ENCODE measurements around the gene QPCT. TPM values are rescaled to one million over a fixed set of nuclear protein-coding genes. Genes with fewer than 3 reads are reported as not detected.

The QPCT gene
- total RNA-seq, 3 donors from 2014 or later (not counting 1 experiment from before 2014, with no cell fraction given), result 0.38 to 2.1 (median 2.1) TPM

DNA sequence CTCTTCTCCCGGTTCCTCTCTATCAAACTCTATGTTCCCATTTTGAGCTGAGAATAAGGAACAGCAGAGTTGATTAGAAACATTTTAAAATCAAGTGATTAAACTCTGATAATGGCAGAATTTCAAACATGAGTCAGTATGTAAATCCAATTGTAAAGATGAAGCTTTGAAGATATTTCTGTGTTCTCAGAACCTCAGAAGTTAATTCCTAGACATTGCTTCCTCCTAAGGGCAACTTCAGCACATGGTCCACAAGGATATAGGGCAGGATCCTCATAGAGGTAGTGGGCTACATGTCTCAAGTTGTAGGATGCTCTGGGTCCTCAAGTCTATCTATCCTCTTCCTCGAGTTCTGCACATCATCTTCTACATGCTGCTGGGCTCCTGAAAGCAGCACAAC lies 46.3 kb downstream of the QPCT start:
- Mint-ChIP-seq H3K4me3 (no peak overlapping the region), H3K27ac (no peak overlapping the region), H3K4me1 (peaks cover 0 to 2% of the 10 kb centered on the region in 2 donors), H3K9me3 (no peaks in the 10 kb centered on the region), H3K36me3 (no peaks in the 10 kb centered on the region), H3K27me3 (ENCODE audit: low read depth in 2 of 2) (no peaks in the 10 kb centered on the region)
- intact Hi-C loops (cut with micrococcal nuclease), result loop anchor here (1.0 to 2.0 kb wide), 2 partner anchors 45 to 66 kb away; partner anchors contain the start of gene PRKD3
- Histone ChIP-seq H3K36me3 (ENCODE audit: control insufficient read depth, insufficient read depth, low read length) (no peaks in the 10 kb centered on the region), H3K4me3 (ENCODE audit: low read length) (no peak overlapping the region), H3K4me1 (ENCODE audit: control insufficient read depth, insufficient read depth, low read length) (peaks cover 20% of the 10 kb centered on the region), H3K9me3 (ENCODE audit: control insufficient read depth, insufficient read depth, low read length) (no peaks in the 10 kb centered on the region), H3K27me3 (ENCODE audit: control insufficient read depth, insufficient read depth, low read length) (no peaks in the 10 kb centered on the region), H3K27ac (ENCODE audit: low read length) (peak overlapping the region; percentile 49)
- 78% methylated on average over 1 of the region's 2 CpGs for WGBS (ENCODE audit: insufficient coverage)
- TF ChIP-seq, protein P1, sequence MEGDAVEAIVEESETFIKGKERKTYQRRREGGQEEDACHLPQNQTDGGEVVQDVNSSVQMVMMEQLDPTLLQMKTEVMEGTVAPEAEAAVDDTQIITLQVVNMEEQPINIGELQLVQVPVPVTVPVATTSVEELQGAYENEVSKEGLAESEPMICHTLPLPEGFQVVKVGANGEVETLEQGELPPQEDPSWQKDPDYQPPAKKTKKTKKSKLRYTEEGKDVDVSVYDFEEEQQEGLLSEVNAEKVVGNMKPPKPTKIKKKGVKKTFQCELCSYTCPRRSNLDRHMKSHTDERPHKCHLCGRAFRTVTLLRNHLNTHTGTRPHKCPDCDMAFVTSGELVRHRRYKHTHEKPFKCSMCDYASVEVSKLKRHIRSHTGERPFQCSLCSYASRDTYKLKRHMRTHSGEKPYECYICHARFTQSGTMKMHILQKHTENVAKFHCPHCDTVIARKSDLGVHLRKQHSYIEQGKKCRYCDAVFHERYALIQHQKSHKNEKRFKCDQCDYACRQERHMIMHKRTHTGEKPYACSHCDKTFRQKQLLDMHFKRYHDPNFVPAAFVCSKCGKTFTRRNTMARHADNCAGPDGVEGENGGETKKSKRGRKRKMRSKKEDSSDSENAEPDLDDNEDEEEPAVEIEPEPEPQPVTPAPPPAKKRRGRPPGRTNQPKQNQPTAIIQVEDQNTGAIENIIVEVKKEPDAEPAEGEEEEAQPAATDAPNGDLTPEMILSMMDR (IDR thresholded peaks at IDR 0.05), result no peak
- ATAC-seq, result no peak
- no peak for DNase-seq

DNA sequence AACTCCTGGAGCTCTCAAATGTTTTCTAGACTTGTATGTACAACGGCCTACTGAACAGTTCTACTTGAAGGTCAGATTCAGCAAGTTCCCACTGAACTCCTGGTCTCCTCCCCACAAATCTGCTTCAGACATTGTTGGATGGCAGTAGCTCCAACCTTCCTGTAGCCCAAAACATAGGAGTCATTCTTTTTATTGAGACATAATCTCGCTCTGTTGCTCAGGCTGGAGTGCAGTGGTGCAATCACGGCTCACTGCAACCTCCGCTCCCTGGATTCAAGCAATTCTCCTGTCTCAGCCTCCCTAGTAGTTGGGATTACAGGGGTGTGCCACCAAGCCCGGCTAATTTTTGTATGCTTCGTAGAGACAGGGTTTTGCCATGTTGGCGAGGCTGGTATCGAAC lies 47.3 kb downstream of the QPCT start:
- peaks cover 20% of the 10 kb centered on the region for H3K4me1 ChIP-seq (ENCODE audit: control insufficient read depth, insufficient read depth, low read length)
- Mint-ChIP-seq H3K27ac (no peak overlapping the region), H3K4me1 (peaks cover 0 to 5% of the 10 kb centered on the region in 2 donors), H3K9me3 (no peaks in the 10 kb centered on the region), H3K27me3 (ENCODE audit: low read depth in 2 of 2) (no peaks in the 10 kb centered on the region), H3K36me3 (no peaks in the 10 kb centered on the region), H3K4me3 (no peak overlapping the region)
- no peaks in the 10 kb centered on the region for H3K27me3 ChIP-seq (ENCODE audit: control insufficient read depth, insufficient read depth, low read length)
- no peak overlapping the region for H3K27ac ChIP-seq (ENCODE audit: low read length)
- DNase-seq, result no peak
- TF ChIP-seq, protein P1 (IDR thresholded peaks at IDR 0.05), result no peak
- H3K9me3 ChIP-seq (ENCODE audit: control insufficient read depth, insufficient read depth, low read length), result no peaks in the 10 kb centered on the region
- over 99% methylated on average over 8 of the region's 8 CpGs for WGBS (ENCODE audit: insufficient coverage)
- H3K36me3 ChIP-seq (ENCODE audit: control insufficient read depth, insufficient read depth, low read length), result no peaks in the 10 kb centered on the region
- ATAC-seq, result no peak
- no peak overlapping the region for H3K4me3 ChIP-seq (ENCODE audit: low read length)
- intact Hi-C loops (cut with micrococcal nuclease), result loop anchor here (2.0 kb wide), 1 partner anchor 67 kb away; the partner anchor contains the start of gene PRKD3

DNA sequence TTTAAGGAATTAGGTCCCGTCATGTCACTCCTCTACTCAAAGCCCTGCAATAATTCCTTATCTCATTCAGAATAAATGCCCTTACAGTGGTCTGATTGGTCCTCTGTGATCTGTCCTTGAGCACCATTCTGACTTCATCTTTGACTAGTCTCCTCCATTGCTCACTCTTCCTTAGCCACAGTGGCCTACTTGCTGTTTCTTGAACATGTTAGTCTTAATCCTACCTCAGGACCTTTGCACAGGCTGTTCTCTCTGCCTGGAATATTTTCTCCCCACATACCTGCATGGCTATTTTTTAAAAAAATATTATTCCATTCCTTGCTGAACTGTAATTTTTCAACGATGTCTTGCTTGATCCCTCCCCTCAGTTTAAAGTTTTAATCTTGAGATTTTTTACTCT lies 48.0 kb downstream of the QPCT start:
- H3K27ac ChIP-seq (ENCODE audit: low read length), result no peak overlapping the region
- H3K9me3 ChIP-seq (ENCODE audit: control insufficient read depth, insufficient read depth, low read length), result no peaks in the 10 kb centered on the region
- Mint-ChIP-seq H3K27me3 (ENCODE audit: low read depth in 2 of 2) (no peaks in the 10 kb centered on the region), H3K36me3 (no peaks in the 10 kb centered on the region), H3K27ac (no peak overlapping the region), H3K4me3 (no peak overlapping the region), H3K9me3 (no peaks in the 10 kb centered on the region), H3K4me1 (peaks cover 0 to 5% of the 10 kb centered on the region in 2 donors)
- DNase-seq (no peak), ATAC-seq (no peak)
- H3K27me3 ChIP-seq (ENCODE audit: control insufficient read depth, insufficient read depth, low read length), result no peaks in the 10 kb centered on the region
- no peak overlapping the region for H3K4me3 ChIP-seq (ENCODE audit: low read length)
- H3K36me3 ChIP-seq (ENCODE audit: control insufficient read depth, insufficient read depth, low read length), result no peaks in the 10 kb centered on the region
- WGBS (ENCODE audit: insufficient coverage), result 100% methylated on average over 2 of the region's 2 CpGs
- TF ChIP-seq, protein P1 (IDR thresholded peaks at IDR 0.05), result no peak
- intact Hi-C loops (cut with micrococcal nuclease), result no loop called here
- H3K4me1 ChIP-seq (ENCODE audit: control insufficient read depth, insufficient read depth, low read length), result peaks cover 20% of the 10 kb centered on the region

DNA sequence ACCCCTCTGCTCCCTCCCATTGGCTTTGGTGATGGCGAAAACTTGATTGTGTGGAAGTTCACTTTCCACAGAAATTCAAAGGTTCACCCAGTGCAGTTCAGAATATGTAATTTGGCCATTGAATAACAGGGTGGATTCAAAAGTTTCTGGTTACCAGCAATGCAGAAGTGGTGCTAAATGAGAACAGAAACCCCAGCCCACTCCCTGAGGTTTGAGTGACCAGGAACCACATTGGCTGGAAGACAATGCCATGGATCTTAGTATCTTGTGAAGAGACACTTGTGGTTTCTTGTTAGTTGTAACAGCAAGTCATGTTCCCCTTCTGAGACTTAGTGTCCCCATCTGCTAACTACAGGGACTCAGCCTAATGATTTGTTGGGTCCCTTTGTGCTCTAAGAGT lies 49.8 kb downstream of the QPCT start:
- Mint-ChIP-seq H3K27ac (no peak overlapping the region), H3K4me1 (peaks cover 0 to 5% of the 10 kb centered on the region in 2 donors), H3K9me3 (no peaks in the 10 kb centered on the region), H3K36me3 (no peaks in the 10 kb centered on the region), H3K27me3 (ENCODE audit: low read depth in 2 of 2) (no peaks in the 10 kb centered on the region), H3K4me3 (no peak overlapping the region)
- Histone ChIP-seq H3K27ac (ENCODE audit: low read length) (no peak overlapping the region), H3K27me3 (ENCODE audit: control insufficient read depth, insufficient read depth, low read length) (no peaks in the 10 kb centered on the region), H3K9me3 (ENCODE audit: control insufficient read depth, insufficient read depth, low read length) (no peaks in the 10 kb centered on the region), H3K4me1 (ENCODE audit: control insufficient read depth, insufficient read depth, low read length) (peaks cover 19% of the 10 kb centered on the region), H3K4me3 (ENCODE audit: low read length) (no peak overlapping the region), H3K36me3 (ENCODE audit: control insufficient read depth, insufficient read depth, low read length) (no peaks in the 10 kb centered on the region)
- TF ChIP-seq, protein P1 (IDR thresholded peaks at IDR 0.05), result no peak
- intact Hi-C loops (cut with micrococcal nuclease), result no loop called here
- ATAC-seq, result no peak
- no peak for DNase-seq
- WGBS (ENCODE audit: insufficient coverage), result no CpG with 5 or more reads among the region's 1 CpG
